ENCODE results near the gene CENPX.

CENPX gene

DNA sequence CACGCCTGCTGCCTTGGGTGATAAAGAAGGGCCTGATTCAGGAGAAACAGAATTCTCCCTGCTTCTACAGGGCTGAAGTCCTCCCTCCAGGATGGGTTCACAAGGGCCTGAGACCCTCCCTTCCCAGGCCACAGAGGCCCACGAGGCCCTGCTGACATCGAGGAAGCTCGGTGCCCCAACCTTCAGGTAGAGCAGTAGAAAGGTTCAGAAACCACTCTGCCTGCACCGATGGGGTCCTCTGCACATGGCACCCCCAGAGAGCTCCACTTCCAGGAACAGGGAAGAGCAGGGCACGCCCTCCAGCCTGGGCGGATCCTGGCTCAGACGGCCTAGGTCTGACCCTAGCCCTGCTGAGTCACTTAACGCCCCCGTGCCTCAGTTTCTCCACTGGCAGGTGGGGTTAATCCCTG, 773 bp downstream of the CENPX start:
- DNase-seq = no peak

DNA sequence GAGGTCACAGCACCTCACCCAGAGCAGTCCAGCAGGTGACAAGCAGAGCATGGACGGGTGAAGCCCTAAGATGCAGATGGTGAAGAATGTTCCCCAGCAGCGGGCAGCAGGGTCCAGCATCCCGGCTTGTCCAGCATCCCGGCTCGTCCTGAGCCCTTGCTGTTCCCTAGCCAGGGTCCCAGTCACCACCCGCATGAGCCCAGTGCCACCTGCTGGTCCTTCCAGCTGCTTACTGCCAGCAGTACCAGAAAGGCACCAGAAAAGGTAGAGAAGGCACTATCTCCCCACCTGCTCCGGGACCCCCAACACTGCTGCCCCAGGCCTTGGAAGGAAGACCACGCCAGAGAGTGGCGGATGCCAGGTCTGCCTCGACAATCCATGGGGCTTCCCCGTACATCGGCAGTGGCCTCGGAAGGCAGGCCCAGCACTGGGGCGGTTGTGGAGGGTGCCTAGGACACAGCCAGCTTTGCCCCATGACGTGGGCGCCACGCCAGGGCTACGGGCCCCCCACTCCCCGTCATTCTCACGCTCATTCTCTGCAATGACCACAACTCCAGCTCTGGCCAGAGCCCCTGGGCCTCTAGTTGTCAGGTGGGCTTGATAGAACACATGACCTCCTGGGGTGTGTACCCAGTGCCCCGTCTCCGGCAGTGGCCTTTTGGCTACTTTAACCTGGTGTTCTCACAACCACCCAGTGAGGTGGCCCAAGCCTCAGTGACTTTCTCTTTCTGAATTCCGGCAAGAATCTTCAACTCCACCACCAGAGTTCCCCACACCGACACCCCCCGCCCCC, 1.4 kb downstream of the CENPX start:
- no peak for DNase-seq

DNA sequence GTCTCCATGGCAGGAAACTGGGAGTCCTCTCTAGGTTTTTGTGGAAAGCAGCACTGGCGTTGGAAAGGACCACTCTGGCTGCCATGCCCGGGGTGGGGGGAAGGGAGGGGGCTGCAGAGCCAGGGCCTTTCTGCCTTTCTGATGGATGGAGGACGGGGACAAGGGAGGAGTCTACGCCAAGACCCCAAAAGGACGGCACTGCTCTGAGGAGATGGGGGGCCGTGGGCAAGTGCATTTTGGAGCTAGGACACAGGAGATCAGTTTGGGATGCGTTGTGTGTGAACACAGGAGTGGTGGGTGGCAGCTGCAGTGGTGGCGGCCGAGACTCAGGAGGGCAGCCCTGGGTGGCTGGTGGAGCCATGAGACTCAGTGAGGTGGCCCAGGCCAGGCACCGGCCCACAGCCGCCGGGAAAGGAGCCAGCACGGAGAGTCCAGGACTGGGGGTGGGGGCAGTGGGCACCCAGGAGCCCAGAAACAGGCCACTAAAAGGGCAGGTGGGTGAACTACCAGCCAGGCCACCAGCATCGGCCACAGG, 2.0 kb downstream of the CENPX start:
- no peak for DNase-seq

DNA sequence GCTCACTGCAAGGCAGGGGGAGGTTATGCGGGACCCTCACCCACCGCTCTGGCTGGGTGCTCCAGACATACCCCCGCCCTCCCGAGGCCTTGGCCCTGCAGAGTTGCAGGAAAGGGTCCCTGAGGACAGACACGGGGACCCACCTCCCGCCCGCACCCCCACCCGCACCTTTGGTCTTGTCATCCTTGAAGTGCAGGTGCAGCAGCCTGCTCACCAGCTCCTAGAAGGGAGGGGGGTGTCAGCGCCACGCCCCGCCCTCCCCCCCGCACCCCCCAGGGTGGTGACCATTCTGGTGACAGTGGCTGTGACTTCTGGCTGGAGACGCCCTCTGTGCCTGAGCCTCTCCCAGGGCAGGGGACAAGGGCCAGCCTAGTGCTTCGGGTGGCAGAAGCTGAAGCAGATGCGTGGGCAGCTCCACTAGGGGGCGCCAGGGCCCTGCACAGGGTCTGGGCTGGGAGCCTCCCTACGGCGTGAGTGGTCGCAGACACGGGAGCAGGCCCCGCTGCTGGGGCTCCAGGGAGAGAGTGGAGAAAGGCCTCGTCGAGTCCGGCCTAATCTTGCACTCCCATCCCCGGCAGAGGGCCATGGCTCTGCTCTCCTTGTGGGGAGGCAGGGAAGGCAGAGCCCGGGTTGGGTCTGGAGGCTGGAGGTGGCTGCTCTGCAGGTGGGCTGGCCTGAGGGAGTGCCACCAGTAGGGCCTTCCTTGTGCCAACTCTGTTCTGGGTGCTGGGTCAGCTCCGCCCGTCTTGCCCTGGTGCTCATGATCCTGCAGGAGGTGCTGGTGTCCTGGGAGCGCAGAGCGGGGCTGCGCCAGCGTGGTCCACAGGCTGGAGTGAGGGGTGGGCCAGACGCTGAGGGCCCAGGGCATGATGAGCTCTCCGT, 2.7 kb downstream of the CENPX start:
- peak; percentile 23 for DNase-seq

DNA sequence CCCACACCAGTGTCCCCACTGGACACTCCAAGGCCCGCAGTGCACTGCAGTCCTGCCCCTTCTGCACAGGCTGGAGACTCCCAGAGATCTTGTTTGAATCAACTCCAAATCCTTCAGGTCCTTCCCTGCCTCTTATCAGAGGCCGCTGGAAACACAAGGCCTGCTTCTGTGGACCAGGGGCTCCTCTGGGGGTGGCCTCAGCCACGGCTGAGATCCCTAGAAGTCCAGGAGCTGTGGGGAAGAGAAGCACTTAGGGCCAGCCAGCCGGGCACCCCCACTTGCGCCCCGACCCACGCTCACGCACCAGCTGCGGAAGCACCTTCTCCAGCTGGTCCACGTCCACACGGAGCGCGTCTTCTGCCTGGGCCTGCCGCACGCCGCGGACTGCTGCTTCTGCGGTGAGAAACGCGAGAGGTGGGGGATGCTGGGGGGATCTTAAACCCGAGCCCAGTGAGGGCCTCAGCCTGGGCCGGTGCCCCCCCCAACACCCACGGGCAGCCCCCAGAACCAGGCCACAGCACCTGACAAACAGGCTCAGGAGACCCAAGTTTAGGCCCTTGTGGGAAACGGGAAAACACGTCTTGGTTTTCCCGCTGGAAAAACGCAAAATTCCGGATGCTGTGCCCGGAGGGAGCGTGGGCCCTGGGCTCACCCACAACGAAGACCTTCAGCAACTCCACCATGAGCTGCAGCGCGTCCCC, 3.5 kb downstream of the CENPX start:
- no peak for DNase-seq

DNA sequence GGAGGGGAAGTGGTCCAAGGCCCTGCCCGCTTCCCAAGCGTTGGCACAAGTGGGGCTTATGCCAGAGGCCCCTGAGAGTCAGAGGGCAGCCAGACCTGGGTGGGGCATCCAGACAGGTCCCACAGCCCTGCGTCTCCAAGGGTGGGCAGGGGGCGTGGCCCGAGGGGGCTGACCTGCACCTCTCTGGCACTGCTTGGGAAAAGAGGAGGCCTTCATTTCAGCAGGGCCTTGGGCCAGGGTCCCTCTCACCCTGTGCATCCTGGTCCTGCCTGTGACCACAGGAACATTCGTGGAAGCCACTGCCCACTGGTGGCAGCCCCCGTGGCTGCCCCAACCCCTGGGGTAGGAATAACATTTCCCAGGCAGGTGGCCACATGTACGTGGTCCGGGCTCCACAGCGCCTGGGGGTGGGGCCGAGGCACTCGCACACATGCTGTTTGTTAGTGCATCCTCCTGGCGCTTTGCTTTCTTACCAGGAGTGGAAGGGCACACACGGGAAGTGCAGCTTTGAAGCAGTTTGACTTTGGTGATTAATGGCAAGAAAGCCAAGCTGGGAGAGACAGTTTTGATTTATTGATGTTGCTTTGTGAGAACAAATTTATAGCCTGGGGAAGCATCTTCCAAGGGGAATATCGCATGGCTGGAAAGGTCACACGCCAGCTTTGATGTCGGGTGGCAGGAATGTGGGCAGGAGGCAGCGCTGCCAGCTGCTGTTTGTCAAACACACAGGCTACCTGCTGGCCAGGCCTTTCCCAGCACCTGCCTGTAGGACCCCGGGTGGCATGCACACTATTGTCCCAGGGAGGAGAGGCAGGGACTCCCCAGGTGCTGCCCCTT, 4.3 kb downstream of the CENPX start:
- DNase-seq = no peak

DNA sequence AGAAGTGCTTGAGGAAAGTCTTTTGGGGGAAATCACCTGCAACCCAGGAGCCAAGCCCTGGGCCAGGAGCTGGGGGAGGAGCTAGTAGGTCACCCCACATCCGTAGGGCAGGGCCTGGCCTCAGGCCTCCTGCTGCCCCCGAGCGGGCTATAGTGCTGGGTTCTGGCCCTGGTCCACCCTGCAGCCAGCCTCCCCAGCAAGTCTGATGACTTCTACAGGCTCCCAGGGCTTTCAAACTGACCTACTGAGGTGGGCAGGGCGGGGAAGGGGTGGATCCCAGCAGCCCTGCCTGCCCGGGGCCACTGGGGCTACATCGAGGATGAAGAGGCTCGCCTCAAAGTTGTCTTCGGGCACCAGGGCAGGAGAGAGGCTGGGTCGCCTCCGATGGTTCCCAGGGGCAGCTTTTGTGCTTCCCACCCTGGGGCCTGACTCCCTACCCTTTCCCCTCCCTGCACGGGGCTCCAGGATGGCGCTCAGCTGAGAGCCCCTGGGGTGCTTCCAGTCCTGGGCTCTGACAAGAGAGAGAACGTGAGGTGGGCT, 5.0 kb downstream of the CENPX start:
- no peak for DNase-seq

DNA sequence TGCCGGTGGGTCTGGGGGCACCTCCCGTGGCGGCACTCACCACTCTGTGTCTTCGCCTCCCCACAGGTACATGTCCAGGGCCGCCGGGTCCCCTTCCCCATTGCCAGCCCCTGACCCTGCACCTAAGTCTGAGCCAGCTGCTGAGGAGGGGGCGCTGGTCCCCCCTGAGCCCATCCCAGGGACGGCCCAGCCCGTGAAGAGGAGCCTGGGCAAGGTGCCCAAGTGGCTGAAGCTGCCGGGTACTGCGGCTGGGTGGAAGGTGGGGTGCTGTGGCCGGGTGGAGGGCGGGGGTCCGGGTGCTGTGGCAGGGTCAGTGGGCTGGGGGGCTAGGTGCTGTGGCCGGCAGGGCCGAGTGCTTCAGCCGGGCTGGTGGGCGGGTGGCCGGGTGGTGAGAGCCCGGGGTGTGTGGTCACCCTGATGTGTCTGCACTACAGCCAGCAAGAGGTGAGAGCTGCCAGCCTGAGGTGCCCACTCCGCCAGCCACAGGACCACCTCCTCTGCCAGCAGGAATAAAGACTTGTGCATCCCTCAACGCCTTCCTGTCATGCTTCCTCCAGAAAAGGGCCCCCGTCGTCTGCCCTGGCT, 5.7 kb downstream of the CENPX start:
- DNase-seq = no peak

DNA sequence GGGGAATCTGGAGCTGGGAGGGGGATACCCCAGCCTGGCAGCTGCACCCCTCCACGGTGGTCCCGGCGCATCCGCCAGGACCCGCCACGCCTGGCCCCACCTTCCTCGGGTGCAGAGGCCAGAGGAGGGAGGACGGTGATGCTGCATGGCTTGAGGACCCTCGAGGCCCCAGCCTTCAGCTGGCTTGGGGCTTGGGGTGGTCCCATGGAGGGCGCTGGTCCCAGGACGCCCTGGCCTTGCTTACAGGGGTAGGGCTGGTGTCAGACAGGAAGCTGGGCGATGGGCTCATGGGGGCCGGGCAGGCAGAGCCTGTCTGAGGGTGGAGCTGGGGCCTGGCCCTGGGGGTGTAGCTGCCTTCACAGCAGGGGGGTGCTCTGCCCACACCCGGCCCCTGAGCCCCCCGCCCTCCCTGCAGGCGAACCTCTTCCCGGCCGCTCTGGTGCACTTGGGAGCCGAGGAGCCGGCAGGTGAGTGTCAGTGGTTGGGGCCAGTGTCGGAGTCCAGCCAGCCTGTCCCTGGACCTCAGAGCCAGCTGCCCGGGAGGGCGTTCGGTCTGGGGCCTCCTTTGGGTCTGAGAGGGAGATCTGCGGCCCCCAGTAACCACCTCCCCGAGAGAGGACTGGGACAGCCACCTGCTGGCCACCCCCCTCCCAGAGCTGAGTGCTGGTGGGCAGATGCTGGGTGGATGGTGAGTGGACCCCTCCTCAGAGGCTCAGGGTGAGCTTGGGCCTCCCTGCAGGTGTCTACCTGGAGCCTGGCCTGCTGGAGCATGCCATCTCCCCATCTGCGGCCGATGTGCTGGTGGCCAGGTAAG, 6.4 kb downstream of the CENPX start:
- no peak for DNase-seq

DNA sequence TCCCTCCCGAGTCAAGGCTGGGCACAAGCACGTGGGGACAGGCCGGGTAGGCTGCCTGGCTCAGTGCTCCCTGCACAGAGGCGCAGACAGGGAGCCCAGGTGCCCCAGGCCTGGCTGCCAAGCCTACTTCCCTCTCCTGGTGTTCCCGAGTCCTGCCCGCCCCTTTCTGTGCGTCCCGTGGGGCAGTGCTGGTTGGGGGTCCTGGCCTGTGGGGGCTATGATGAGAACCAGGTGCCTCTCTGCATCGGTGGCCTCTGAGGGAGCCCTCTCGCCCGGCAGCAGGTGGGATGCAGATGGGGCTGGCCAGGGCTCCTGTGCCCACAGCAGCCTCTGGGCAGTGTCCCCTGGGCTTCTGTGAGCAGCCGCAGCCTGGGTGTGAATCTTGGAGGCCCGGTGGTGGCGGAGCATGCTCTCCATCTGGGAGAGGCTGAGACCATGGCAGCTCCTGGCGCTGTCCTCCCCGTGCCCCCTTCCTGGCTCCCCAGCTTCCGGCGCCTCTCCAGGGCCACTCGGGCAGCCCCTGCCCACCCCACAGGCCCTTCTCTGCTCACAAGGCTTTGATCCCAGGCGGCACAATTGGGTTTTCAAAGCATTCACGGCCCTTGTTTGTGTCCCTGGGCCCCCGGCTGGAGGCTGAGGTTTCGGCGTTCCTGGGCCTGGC, 7.2 kb downstream of the CENPX start:
- DNase-seq = no peak

DNA sequence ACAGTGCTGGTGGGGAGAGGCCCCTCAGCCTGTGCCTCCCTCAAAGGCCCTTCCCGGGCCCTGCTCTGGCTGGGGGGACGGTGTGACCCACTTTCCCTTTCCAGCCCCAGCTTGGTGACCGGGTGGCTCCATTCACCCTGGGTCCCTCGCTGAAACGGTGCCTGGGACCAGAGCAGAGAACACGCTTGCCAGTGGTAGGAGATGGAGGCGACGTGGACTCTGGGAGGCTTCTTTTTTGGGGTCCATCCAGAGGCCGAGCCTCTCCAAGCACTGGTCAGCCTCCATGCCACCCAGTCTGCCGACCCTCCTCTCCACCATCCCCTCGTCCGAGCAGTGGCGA, 7.7 kb downstream of the CENPX start:
- DNase-seq = no peak

DNA sequence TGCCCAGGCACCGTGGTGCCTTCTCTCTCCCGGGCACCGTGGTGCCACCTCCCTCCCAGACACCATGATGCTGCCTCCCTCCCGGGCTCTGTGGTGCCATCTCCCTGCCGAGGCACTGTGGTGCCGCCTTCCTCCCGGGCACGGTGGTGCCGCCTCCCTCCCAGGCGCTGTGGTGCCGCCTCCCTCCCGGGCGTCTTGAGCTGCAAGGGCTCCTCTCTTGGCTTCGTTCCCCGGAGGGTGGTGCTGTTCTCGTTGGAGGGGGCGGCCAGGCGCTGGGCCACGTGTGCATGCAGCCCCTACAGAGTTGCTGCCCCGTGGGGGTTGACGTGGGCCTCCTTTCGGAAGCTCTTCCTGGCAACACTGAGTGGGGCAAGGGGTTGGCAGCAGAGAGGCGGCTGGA, 8.2 kb downstream of the CENPX start:
- no peak for DNase-seq

DNA sequence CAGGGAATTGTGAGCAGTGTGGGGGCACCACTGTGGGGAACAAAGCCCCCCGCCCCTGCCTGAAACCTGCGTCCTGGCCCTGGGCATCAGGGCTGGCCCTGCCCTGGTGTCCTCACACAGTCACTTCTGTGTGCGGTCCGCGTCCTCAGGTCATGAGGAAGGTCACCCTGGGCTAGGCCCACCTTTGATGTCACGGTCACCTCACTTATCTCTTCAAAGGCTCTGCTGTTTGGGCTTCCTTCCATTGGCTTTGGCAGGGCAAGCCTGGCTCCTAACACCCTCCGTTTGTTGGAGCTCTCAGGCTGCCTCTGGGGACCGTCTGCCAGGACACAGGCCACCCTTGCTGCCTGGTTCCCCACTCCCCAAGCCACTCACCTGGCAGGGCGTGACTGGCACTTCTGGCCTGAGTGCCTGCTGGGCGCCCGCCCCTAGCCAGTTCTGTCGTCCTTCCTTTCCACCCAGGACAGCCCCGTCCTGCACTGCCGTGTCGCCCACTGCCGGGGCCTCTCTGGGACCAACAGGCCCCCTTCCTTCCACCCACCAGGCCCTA, 8.8 kb downstream of the CENPX start:
- DNase-seq = no peak

DNA sequence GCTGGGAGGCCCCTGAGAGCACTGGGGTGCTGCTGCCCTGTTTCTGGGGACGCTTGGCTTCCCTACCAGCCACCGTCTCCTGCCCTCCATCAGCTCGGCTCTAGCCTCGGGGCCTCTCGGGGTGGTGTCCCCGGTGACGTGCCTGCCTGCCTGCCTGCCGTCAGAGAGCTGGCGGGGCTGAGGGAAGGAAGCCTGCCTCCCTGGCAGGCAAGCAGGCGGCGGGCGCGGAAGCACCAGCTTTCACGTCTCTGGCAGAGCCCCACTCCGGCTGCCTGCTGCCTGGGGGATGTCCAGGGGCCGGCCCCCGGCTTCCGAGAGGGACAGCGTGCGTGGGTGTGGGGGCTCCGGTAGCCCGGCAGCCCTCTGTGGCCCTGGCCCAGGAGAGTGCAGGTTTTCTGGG, 9.3 kb downstream of the CENPX start:
- DNase-seq = no peak

DNA sequence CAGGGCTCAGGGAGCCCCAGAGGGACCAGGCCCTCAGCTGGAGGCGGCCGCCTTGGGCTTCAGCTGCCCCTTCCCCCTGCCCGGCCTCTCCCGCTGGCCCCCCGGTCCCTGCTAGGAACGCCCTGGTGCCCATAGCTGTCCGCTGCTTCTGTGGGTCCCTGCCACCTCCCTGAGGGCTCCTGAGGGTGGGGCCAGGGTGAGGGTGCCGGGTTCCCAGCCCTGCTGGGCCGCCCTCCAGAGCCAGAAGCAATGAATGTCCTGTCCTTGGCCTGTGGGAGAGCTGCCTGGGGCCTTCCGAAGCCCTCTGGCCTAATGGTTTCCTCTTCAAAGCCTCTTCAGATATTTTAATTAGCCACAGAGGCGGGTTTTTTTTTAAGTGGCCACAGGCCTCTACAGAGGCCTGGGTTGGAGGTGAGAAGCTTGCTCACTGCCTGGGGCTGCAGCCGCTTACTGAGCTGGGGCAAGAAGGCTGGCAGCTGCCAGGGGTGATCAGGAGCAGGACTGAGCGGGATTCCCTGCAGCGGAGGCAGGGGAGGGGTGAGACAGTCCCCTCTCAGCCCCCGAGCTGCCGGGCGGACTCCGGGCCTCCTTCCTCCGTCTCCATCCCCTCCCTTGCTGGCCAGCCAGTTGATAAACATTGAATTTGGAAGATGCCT, 9.9 kb downstream of the CENPX start:
- DNase-seq = no peak

DNA sequence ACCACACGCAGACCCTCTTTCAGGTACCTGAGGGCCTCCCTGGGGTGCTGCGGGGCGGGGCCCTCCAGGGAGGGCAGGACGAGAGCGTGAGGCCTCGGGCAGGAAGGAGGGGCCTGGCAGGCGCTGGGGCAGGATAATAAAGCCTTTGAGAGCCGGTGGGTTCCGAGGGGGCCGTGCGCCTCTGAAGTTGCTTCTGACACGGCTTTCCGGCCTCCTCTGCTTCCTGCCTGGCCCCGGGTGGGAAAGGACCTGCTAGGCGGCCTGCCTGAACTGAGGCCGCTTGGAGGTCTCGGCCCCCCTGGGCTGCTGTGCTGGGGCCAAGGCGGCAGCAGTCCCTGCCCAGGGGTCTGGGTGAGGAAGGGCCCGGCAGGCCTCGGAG, 10.4 kb downstream of the CENPX start:
- DNase-seq = no peak

DNA sequence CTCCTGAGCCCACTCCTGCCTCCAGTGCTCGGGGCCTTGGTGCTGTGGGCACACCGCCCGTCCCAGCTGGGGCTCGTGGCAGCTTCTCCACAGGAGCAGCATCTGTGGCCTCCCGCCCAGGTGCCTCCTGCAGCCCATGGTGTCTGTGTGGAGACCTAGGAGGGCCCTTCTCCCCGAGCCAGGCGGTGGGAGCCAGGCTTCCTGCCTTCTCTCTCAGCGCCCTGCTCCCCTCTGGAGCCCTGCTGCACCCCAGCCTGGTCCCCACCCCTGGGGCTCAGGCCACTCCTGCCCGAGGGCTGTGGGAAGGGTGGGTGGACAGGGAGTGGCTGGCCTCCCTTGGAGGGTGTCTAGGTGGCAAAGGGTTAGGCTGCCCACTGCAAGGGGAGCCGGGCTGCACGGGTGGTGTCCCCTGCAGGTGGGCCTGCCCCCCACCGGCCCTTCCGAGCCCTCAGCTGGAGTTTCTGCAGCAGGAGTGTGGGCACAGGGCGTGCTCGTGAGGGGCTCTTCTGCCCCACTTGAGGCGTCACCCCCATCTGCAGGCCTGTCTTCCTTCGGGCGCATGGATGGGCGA, 11.0 kb downstream of the CENPX start:
- no peak for DNase-seq

DNA sequence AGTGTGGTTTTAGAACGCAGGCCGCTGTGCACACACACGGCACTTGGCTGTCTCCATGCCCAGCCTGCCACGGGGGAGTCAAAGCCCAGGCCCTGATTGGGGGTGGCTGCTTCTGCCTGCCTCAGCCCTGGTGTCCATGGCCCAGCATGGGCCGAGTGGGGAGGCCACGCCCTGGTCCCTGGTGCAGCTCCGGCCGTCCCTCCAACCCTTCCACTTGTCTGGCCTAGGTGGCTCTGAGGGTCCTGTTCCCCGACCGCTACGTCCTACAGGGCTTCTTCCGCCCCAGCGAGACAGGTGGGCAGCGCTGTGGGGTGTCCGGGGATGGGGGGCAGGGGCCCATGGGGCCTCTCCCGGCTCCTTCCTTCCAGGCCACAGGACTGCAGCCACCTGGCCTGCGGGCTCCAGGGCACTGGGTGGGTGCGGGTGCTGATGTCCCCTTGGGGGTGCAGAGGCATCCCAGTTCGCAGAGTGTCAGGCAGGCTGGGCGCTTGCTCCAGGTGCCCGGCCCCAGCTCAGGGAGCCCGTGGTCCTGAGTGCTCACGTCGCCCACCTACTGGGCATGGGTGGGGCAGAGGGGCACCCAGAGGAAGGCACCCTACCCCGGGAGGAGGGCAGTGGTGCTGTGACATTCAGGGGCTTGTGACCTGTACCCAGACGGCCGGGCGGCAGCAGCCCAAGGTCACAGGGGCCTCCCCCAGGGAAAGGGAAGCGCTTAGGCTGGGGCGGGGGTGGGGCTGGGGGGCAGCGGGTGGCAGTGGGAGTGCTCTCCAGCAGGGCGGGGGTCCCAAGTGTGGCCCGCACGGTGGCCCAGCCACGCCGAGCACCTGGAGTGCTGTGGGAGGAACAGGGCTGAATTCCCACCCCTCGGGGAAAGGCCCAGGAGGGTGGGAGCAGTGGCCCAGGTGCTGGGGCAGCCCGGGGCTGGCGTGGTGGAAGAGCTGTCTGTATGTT, 11.8 kb downstream of the CENPX start:
- no peak for DNase-seq

Measured in NCI-H1105 (cell line).